Esophagus muscularis mucosa (tissue), 4 donors: ENCODE results near the gene IKZF5. TPM values are rescaled to one million over a fixed set of nuclear protein-coding genes. Genes with fewer than 3 reads are reported as not detected.

Source experiments
- DNase-seq: peaks from one replicate; pipeline ENCODE4 v3.0.0-alpha.2; 2017; ENCODE audit errors: extremely low spot score
- H3K27ac ChIP-seq, 4 donors: fragments of 200-600 bp; sonication (generic); replicated peaks in 1 of 4; 1 replicate in 3 of 4; 2 replicates in 1 of 4; pipeline ENCODE4 v1.5.1; 2016 to 2019; ENCODE audit warnings: mild to moderate bottlenecking in 1 of 4
- H3K27me3 ChIP-seq, 4 donors: fragments of 200-600 bp; sonication (generic); one replicate each; pipeline versions ENCODE4 v1.5.1 to v1.6.0; 2016 to 2019
- H3K36me3 ChIP-seq, 4 donors: fragments of 200-600 bp; sonication (generic); one replicate each; pipeline ENCODE4 v1.5.1; 2016 to 2019
- H3K4me1 ChIP-seq, 4 donors: fragments of 200-600 bp; sonication (generic); one replicate each; pipeline ENCODE4 v1.5.1; 2016 to 2019
- H3K4me3 ChIP-seq, 4 donors: fragments of 200-600 bp; sonication (generic); 1 replicate in 2 of 4; 2 replicates in 2 of 4; pipeline ENCODE4 v1.5.1; 2016 to 2019; ENCODE audit warnings: mild to moderate bottlenecking in 4 of 4, moderate library complexity in 1 of 4
- H3K9me3 ChIP-seq, 4 donors: fragments of 200-600 bp; sonication (generic); 1 replicate in 3 of 4; 2 replicates in 1 of 4; pipeline ENCODE4 v1.5.1; 2016 to 2019
- EP300 ChIP-seq: sonication (generic); formaldehyde crosslinking; IDR thresholded peaks from one replicate; pipeline ENCODE4 v1.6.1; 2017; ENCODE audit warnings: antibody characterized with exemption
- POLR2A ChIP-seq: fragments of 450-650 bp; IDR thresholded peaks from one replicate; pipeline ENCODE4 v1.6.1; 2017; ENCODE audit warnings: antibody characterized with exemption, moderate library complexity, mild to moderate bottlenecking, low read depth
- POLR2AphosphoS5 ChIP-seq, 2 donors: sonication (generic); formaldehyde crosslinking; IDR thresholded peaks; one replicate each; pipeline ENCODE4 v1.6.1; 2017; ENCODE audit warnings: antibody characterized with exemption in 2 of 2
- WGBS: methylation state at CpG from one replicate; pipeline ENCODE4 v1.1.5; 2018; 5-methylcytosine and 5-hydroxymethylcytosine counted together
- intact Hi-C: fragments of 100-400 bp; cut with DNase I; formaldehyde crosslinking; loops from one replicate; pipeline ENCODE4 v1.15.1; 2023
- total RNA-seq, 4 donors: library from RNA; depleted of rRNA; stranded (reverse); fragments of >200 nt; gene quantifications; one replicate each; pipeline versions ENCODE4 v1.1.0 to v1.2.1, GENCODE V29; 2016
- TF ChIP-seq, protein P1 (sequence below), 3 experiments: fragments of 200-600 bp in 2 of 3; fragments of 450-650 bp in 1 of 3; sonication (generic) in 2 of 3; IDR thresholded peaks; one replicate each; pipeline ENCODE4 v1.5.1; 2017 to 2019; ENCODE audit warnings: antibody characterized with exemption in 3 of 3, mild to moderate bottlenecking in 2 of 3, moderate library complexity in 1 of 3

The IKZF5 gene
- total RNA-seq, 4 donors from 2014 or later, result 5.7 to 12.0 (median 7.2) TPM

DNA sequence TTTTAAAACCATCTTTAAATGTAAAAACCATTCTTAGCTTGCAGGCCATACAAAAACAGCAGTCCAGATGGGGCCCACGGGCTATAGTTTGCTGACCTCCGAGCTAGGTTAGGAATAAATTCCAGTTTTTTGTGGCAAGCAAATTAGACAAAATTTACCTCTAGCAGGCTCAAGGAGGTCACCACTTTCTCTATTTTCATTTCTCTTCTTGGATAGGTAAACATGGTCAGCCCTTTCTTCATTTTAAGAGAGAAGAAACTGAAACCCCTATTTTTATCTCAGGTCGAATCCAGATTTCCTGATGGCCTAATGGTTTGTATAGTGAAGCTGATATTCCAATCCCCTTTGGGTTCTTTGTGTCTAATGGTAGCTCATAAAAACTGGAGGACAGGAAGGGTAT, 10.7 kb downstream of the IKZF5 start:
- Histone ChIP-seq H3K4me3 (no peak overlapping the region), H3K9me3 (no peaks in the 10 kb centered on the region), H3K27ac (no peak overlapping the region), H3K4me1 (peaks cover 5 to 18% (median 6%) of the 10 kb centered on the region in 4 donors), H3K36me3 (peaks cover 22 to 52% (median 42%) of the 10 kb centered on the region in 4 donors), H3K27me3 (no peaks in the 10 kb centered on the region)
- 93% methylated on average over 3 of the region's 3 CpGs for WGBS
- TF ChIP-seq EP300 (no peak), POLR2AphosphoS5 (IDR thresholded peaks at IDR 0.05) (no peak), POLR2A (no peak)
- TF ChIP-seq, protein P1, sequence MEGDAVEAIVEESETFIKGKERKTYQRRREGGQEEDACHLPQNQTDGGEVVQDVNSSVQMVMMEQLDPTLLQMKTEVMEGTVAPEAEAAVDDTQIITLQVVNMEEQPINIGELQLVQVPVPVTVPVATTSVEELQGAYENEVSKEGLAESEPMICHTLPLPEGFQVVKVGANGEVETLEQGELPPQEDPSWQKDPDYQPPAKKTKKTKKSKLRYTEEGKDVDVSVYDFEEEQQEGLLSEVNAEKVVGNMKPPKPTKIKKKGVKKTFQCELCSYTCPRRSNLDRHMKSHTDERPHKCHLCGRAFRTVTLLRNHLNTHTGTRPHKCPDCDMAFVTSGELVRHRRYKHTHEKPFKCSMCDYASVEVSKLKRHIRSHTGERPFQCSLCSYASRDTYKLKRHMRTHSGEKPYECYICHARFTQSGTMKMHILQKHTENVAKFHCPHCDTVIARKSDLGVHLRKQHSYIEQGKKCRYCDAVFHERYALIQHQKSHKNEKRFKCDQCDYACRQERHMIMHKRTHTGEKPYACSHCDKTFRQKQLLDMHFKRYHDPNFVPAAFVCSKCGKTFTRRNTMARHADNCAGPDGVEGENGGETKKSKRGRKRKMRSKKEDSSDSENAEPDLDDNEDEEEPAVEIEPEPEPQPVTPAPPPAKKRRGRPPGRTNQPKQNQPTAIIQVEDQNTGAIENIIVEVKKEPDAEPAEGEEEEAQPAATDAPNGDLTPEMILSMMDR (IDR thresholded peaks at IDR 0.05), result no peak
- intact Hi-C loops, result no loop called here
- DNase-seq, result no peak

DNA sequence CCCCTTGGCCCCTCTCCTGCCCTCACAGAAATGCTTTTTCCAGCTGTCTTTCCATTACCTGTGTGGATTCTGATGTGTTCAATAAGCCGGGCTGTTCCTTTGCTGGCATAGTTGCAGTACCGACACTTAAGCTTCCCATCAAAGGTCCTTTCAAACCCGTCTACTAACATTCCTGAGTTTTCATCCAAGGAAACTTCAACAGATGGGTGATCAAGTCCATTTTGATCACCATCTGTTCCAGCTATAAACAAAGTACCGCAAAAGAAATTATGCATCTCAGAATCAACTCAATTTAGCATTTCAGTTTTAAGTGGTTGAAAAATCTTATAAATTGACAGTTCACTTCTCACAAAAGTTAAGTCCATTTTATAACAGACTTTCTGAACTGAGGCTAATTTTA, 12.7 kb downstream of the IKZF5 start:
- H3K36me3 ChIP-seq, result peaks cover 22 to 68% (median 51%) of the 10 kb centered on the region in 4 donors
- H3K27me3 ChIP-seq, result no peaks in the 10 kb centered on the region
- intact Hi-C loops, result no loop called here
- TF ChIP-seq, protein P1 (IDR thresholded peaks at IDR 0.05), result no peak
- TF ChIP-seq POLR2A, result no peak
- no peak for TF ChIP-seq EP300
- TF ChIP-seq POLR2AphosphoS5 (IDR thresholded peaks at IDR 0.05), result no peak
- WGBS, result 47% methylated on average over 4 of the region's 4 CpGs
- peaks cover 5 to 18% (median 6%) of the 10 kb centered on the region in 4 donors for H3K4me1 ChIP-seq
- no peak overlapping the region for H3K27ac ChIP-seq
- H3K9me3 ChIP-seq, result no peaks in the 10 kb centered on the region
- H3K4me3 ChIP-seq, result no peak overlapping the region
- no peak for DNase-seq

DNA sequence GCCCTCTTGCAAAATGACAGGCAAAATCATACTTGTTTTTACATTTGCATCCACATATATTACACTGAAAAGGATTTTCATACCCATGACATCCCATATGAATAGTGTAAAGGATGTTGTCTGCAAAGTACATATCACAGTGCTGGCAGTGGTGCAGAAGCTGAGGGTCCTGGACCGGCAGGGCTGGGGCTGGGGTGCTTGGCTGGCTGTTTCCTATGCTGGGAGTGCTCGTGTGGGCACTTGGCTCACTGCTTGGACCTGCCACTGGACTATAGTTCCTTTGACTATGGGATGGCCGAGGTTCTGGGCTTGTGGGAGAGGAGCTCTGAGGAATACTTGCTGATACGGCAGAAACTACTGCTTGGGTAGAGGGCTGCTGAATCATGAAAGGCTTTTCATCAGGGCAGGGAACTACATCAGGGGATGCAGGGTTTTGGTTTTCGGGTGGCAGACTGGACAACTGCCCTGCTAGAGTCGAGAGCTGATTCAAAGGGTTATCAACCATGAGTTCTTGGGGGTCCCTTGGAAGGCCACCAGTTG, 14.7 kb downstream of the IKZF5 start:
- Histone ChIP-seq H3K27ac (no peak overlapping the region), H3K4me3 (no peak overlapping the region), H3K9me3 (no peaks in the 10 kb centered on the region), H3K36me3 (peaks cover 22 to 72% (median 51%) of the 10 kb centered on the region in 4 donors), H3K27me3 (no peaks in the 10 kb centered on the region), H3K4me1 (peaks cover 0 to 5% (median 0%) of the 10 kb centered on the region in 4 donors)
- TF ChIP-seq EP300, result no peak
- TF ChIP-seq POLR2A, result no peak
- TF ChIP-seq POLR2AphosphoS5 (IDR thresholded peaks at IDR 0.05), result no peak
- TF ChIP-seq, protein P1 (IDR thresholded peaks at IDR 0.05), result no peak
- intact Hi-C loops, result no loop called here
- DNase-seq, result no peak
- 87% methylated on average over 6 of the region's 6 CpGs for WGBS

DNA sequence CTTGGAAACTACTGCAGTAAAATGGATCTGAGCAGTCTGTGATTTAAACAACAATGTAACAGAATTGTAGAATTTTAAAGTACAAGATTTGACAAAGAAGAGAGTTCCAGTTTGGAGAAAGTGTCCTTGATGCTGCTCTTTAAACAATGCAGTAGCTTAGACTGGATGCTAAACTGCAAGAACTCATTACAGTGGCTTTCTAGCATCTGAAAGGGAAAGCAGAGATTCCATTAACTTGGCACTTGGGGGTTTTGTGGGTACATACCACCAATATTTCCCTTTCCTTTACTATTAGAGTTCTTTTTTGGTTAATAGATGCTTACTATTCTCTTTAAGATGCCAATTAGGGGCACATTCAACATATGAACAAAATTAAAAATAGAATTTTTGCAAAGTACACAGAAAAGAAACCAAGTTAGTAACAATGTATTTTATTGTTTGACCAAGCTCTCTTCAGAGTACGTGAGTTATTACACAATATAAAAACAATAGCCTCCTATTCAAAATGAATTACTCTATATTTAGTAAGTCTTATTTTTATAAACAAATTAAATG, 16.5 kb downstream of the IKZF5 start:
- H3K27ac ChIP-seq, result no peak overlapping the region
- TF ChIP-seq POLR2A (no peak), POLR2AphosphoS5 (IDR thresholded peaks at IDR 0.05) (no peak), EP300 (no peak)
- TF ChIP-seq, protein P1 (IDR thresholded peaks at IDR 0.05), result no peak
- no peak for DNase-seq
- intact Hi-C loops, result no loop called here
- H3K4me3 ChIP-seq, result no peak overlapping the region
- no peaks in the 10 kb centered on the region for H3K4me1 ChIP-seq
- WGBS, result 78% methylated on average over 1 of the region's 1 CpG
- H3K27me3 ChIP-seq, result no peaks in the 10 kb centered on the region
- H3K36me3 ChIP-seq, result peaks cover 18 to 59% (median 39%) of the 10 kb centered on the region in 4 donors
- no peaks in the 10 kb centered on the region for H3K9me3 ChIP-seq
